EL (cell line): ENCODE measurements around the gene RGS11.
A peak's percentile ranks its signal among the peaks of the same experiment; 100 is the strongest.
"Not testable (repeated sequence)": the region's sequence is repeated elsewhere in the genome, so short reads cannot be mapped to it uniquely, and the experiment has no call there.

ENCODE experiments used
- DNase-seq: peaks from one replicate; pipeline ENCODE4 v3.0.0-alpha.2; 2016

Gene RGS11

GRCh38 chr16:261031-261691 is 14.6 kb downstream of the RGS11 start:
- no peak for DNase-seq

- DNase-seq, result no peak
Measured at GRCh38 chr16:260326-260725, 15.4 kb downstream of the RGS11 start.

GRCh38 chr16:259814-260253 is 15.9 kb downstream of the RGS11 start:
- no peak for DNase-seq

GRCh38 chr16:259226-259625 is 16.5 kb downstream of the RGS11 start:
- DNase-seq, result no peak

- not testable (repeated sequence) for DNase-seq
Measured at GRCh38 chr16:258091-258490, 17.7 kb downstream of the RGS11 start.

GRCh38 chr16:255183-255582 is 20.6 kb downstream of the RGS11 start:
- DNase-seq, result no peak

- no peak for DNase-seq
Measured at GRCh38 chr16:254461-254860, 21.3 kb downstream of the RGS11 start.

- no peak for DNase-seq
Measured at GRCh38 chr16:253833-254232, 21.9 kb downstream of the RGS11 start.

GRCh38 chr16:252366-253337 is 23.1 kb downstream of the RGS11 start:
- no peak for DNase-seq

- no peak for DNase-seq
Measured at GRCh38 chr16:249431-249830, 26.3 kb downstream of the RGS11 start.

GRCh38 chr16:247027-247426 is 28.7 kb downstream of the RGS11 start:
- DNase-seq, result no peak

GRCh38 chr16:245105-245504 is 30.6 kb downstream of the RGS11 start:
- no peak for DNase-seq

GRCh38 chr16:243348-243747 is 32.4 kb downstream of the RGS11 start:
- DNase-seq, result no peak

- DNase-seq, result no peak
Measured at GRCh38 chr16:242281-242680, 33.5 kb downstream of the RGS11 start.

- DNase-seq, result no peak
Measured at GRCh38 chr16:240559-240958, 35.2 kb downstream of the RGS11 start.

GRCh38 chr16:239948-240277 is 35.8 kb downstream of the RGS11 start:
- DNase-seq, result no peak

GRCh38 chr16:234468-235305 is 41.1 kb downstream of the RGS11 start, which contains the start of gene FAM234A:
Gene FAM234A (plus strand): TSS chr16:234821. CDS start chr16:254414, 19,593 bp downstream.
- DNase-seq, result peak; percentile 91

- no peak for DNase-seq
Measured at GRCh38 chr16:230949-231348, 44.8 kb downstream of the RGS11 start.

- not testable (repeated sequence) for DNase-seq
Measured at GRCh38 chr16:230351-230750, 45.4 kb downstream of the RGS11 start.

- DNase-seq, result no peak
Measured at GRCh38 chr16:229731-230281, 45.9 kb downstream of the RGS11 start.

- peak; percentile 86 for DNase-seq
Measured at GRCh38 chr16:228852-229730, 46.7 kb downstream of the RGS11 start, which contains the start of gene LUC7L. Gene LUC7L (minus strand): TSS chr16:229449. CDS start chr16:229339, 110 bp downstream.
